ENCODE data around the gene ZFP36.

Gene ZFP36

DNA sequence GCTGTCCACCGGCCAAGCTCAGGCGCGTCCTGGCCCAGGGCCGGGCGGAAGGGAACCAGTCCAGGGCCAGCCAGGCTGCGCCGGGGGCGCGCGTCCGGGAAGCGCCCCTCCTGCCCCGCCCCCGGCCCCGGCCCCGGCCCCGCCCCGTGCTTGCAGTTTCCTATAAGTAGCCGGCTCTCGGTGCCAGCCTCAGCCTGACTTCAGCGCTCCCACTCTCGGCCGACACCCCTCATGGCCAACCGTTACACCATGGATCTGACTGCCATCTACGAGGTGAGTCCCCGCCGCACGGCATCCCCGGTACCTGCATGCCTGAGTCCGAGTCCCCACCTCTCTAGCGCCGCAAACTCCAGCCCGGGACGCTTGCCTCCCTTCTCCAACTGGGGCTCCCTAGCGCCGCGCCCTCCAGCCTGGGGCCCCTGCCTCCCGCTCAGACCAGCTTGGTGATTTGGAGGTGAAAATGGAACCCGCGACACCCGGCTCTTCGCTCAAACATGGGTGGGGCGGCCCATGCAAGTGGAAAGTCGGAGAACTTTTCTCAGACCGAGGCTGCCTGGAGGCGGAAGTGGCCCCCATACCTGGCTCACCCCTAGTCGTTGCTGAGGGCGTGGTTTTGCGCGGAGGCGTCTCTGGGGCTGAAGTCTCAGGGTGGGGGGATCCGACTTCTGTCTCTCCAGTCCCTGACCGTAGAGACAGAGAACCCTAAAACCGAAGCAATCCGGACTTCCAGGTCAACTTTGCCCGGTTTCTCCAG is at the start of gene ZFP36:
TSS of gene ZFP36 (plus strand) at position 192 of the 754 bp plus-strand sequence. CDS start at position 250, 58 bp downstream.
- TF ChIP-seq, protein P1, sequence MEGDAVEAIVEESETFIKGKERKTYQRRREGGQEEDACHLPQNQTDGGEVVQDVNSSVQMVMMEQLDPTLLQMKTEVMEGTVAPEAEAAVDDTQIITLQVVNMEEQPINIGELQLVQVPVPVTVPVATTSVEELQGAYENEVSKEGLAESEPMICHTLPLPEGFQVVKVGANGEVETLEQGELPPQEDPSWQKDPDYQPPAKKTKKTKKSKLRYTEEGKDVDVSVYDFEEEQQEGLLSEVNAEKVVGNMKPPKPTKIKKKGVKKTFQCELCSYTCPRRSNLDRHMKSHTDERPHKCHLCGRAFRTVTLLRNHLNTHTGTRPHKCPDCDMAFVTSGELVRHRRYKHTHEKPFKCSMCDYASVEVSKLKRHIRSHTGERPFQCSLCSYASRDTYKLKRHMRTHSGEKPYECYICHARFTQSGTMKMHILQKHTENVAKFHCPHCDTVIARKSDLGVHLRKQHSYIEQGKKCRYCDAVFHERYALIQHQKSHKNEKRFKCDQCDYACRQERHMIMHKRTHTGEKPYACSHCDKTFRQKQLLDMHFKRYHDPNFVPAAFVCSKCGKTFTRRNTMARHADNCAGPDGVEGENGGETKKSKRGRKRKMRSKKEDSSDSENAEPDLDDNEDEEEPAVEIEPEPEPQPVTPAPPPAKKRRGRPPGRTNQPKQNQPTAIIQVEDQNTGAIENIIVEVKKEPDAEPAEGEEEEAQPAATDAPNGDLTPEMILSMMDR (IDR thresholded peaks at IDR 0.05; ENCODE audit: low read depth, low read length, missing control alignments), result no peak
- peak; percentile 80 for DNase-seq
- in situ Hi-C loops (cut with HindIII; ENCODE audit: low pct_ligation_motif_present, low sequenced_read_pairs), result no loop called here
- Histone ChIP-seq H3K4me3 (ENCODE audit: low read depth, low read length) (peak within 1 kb of the TSS; percentile 98), H3K27ac (peak within 1 kb of the TSS; percentile 91), H3K27me3 (replicated peaks) (no peaks in the 10 kb centered on the region), H3K36me3 (replicated peaks) (peaks cover 9% of the 10 kb centered on the region)

- Histone ChIP-seq H3K4me3 (ENCODE audit: low read depth, low read length) (no peak overlapping the region), H3K27me3 (replicated peaks) (no peaks in the 10 kb centered on the region), H3K36me3 (replicated peaks) (peaks cover 65% of the 10 kb centered on the region), H3K27ac (no peak overlapping the region)
- no peak for DNase-seq
- in situ Hi-C loops (cut with HindIII; ENCODE audit: low pct_ligation_motif_present, low sequenced_read_pairs), result no loop called here
- TF ChIP-seq, protein P1 (IDR thresholded peaks at IDR 0.05; ENCODE audit: low read depth, low read length, missing control alignments), result no peak
These were observed 47.6 kb upstream of the ZFP36 start for GRCh38 chr19:39359026-39359425.

DNA sequence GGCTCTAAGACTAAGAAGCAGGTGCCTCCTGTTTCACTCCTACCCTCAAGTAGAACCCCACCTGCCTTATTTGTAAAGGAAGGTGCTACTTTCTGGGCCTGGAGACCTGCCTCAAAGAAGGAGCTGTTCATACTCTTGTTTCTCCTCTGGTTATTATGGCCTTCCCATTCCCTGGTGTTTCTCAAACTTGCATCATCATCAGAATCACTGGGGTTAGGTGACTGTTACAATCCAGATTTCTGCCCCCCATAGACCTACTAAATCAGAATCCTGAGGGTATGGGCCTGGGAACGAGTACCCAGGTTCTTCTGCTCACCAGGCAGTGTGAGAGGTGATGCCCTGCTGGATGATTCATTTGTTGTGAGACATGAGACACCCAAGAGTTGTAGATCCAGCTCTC is 46.0 kb upstream of the ZFP36 start:
- in situ Hi-C loops (cut with HindIII; ENCODE audit: low pct_ligation_motif_present, low sequenced_read_pairs), result no loop called here
- Histone ChIP-seq H3K27ac (no peak overlapping the region), H3K4me3 (ENCODE audit: low read depth, low read length) (no peak overlapping the region), H3K27me3 (replicated peaks) (no peaks in the 10 kb centered on the region), H3K36me3 (replicated peaks) (peaks cover 56% of the 10 kb centered on the region)
- no peak for DNase-seq
- TF ChIP-seq, protein P1 (IDR thresholded peaks at IDR 0.05; ENCODE audit: low read depth, low read length, missing control alignments), result no peak

DNA sequence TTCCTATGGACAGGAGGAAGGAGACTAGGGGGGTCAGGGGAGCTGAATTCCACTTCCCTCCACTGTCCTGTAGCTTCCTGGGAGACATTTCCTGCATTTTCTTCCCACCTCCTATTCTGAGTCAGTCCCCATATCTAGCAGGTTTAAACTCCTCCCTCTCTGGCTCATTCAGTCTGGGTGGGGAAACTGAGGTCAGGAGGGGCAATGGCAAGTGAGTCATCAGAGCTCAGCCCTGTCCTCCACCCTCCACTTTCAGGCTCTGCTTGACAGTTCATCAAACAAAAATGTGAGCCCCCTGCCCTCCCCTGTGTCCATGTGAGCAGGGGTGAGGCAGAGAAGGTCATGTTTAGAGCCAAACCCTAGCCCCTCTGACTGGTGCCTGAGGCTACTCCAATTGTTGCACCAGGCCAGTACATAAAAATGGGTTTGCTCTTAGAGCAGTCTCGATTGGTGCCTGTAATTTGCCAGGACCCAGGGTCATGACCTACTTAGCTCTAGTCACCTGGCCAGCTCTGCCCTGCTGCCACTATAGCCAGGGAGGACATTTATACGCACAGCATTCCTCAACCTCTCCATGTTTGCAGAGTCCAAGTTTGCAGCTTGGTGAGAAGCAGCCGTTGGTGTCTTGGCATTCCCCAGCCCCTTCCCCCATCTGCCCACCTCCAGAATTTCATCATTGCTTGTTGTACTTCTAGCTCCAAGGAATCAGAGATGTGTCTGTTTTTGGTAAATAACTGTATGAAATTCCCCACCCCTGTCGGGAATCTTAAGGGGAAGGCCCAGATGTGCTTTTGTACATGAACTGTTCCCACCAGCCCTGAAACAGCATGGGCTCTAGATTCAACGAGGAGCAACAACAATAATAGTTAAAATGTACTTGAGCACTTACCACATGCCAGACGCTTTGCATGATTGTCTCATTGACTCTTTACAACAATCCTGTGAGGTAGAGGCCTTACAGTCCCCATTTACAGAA is 43.7 kb upstream of the ZFP36 start:
- Histone ChIP-seq H3K4me3 (ENCODE audit: low read depth, low read length) (no peak overlapping the region), H3K36me3 (replicated peaks) (peaks cover 32% of the 10 kb centered on the region), H3K27ac (peak overlapping the region; percentile 54), H3K27me3 (replicated peaks) (no peaks in the 10 kb centered on the region)
- TF ChIP-seq, protein P1 (IDR thresholded peaks at IDR 0.05; ENCODE audit: low read depth, low read length, missing control alignments), result no peak
- peak; percentile 62 for DNase-seq
- in situ Hi-C loops (cut with HindIII; ENCODE audit: low pct_ligation_motif_present, low sequenced_read_pairs), result no loop called here

DNA sequence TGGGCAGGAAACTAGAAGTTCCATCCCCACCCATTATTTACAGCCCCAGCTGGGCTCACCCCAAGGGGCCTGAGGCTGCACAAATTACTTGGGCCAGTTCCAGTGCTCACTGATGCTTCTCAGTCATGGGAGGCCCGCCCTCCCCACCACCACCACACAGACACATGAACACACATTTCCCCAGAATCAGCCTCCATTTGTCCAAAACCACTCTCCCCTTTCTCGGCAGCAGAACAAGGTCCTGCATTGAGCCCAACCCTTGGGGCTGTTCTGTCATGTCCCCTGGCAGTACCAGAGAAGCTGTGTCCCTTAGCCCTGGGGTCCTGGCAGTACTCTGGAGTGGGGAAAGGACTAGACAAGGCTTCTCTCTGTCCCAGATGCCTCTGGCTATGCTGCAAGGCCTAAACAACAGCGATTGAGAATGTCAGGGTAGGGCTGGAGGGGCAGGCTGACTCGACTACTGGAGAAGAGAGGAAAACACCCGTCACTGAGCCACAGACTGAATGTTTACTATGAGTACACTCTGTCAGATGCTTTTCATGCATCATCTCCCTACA is 42.7 kb upstream of the ZFP36 start:
- H3K27ac ChIP-seq, result peak overlapping the region; percentile 53
- H3K36me3 ChIP-seq (replicated peaks), result peaks cover 25% of the 10 kb centered on the region
- in situ Hi-C loops (cut with HindIII; ENCODE audit: low pct_ligation_motif_present, low sequenced_read_pairs), result no loop called here
- no peak for DNase-seq
- TF ChIP-seq, protein P1 (IDR thresholded peaks at IDR 0.05; ENCODE audit: low read depth, low read length, missing control alignments), result no peak
- no peaks in the 10 kb centered on the region for H3K27me3 ChIP-seq (replicated peaks)
- H3K4me3 ChIP-seq (ENCODE audit: low read depth, low read length), result no peak overlapping the region

Data from brain microvascular endothelial cell (primary cell).